SK-N-SH treated with all-trans-retinoic acid at 6 μM for 48 hours (cell line): Measurements from ENCODE around the gene VOPP1.
A peak's percentile ranks its signal among the peaks of the same experiment; 100 is the strongest.

Experiments
- ATAC-seq: fragments of 200-7000 bp; cut with Tn5 transposase; 3 replicates; pipeline ENCODE4 v1.9.1; 2020; ENCODE audit warnings: mild to moderate bottlenecking, moderate library complexity
- ARNTL ChIP-seq: fragments of 450-650 bp; formaldehyde crosslinking; IDR thresholded peaks from 2 replicates; pipeline ENCODE4 v1.5.0; 2020; ENCODE audit warnings: low read depth, mild to moderate bottlenecking, moderate library complexity, borderline replicate concordance
- CSDC2 ChIP-seq: fragments of 250-450 bp; sonication (Bioruptor Pico); IDR thresholded peaks from 2 replicates; pipeline ENCODE4 v1.5.0; 2020; ENCODE audit warnings: mild to moderate bottlenecking, moderate library complexity
- ESRRG ChIP-seq: fragments of 250-450 bp; sonication (Bioruptor Pico); IDR thresholded peaks from 2 replicates; pipeline ENCODE4 v1.6.1; 2021; ENCODE audit warnings: mild to moderate bottlenecking
- GLIS3 ChIP-seq: fragments of 250-450 bp; sonication (Bioruptor Pico); IDR thresholded peaks from 2 replicates; pipeline ENCODE4 v1.5.0; 2020; ENCODE audit warnings: mild to moderate bottlenecking, moderate library complexity
- ISL1 ChIP-seq: fragments of 250-450 bp; sonication (Bioruptor Pico); IDR thresholded peaks from 2 replicates; pipeline ENCODE4 v2.1.2; 2022; ENCODE audit warnings: mild to moderate bottlenecking, moderate library complexity
- OSR1 ChIP-seq: fragments of 250-450 bp; sonication (Bioruptor Pico); IDR thresholded peaks from 2 replicates; pipeline ENCODE4 v1.8.0; 2022; ENCODE audit warnings: moderate library complexity, mild to moderate bottlenecking, inconsistent platforms
- PPARA ChIP-seq: fragments of 250-450 bp; sonication (Bioruptor Pico); IDR thresholded peaks from 2 replicates; pipeline ENCODE4 v1.5.0; 2020; ENCODE audit warnings: mild to moderate bottlenecking, borderline replicate concordance
- RARB ChIP-seq: fragments of 250-450 bp; sonication (Bioruptor Pico); IDR thresholded peaks from 2 replicates; pipeline ENCODE4 v1.8.0; 2021; ENCODE audit warnings: mild to moderate bottlenecking, moderate library complexity
- SNAI2 ChIP-seq: fragments of 250-450 bp; sonication (Bioruptor Pico); IDR thresholded peaks from 2 replicates; pipeline ENCODE4 v1.5.0; 2020; ENCODE audit warnings: mild to moderate bottlenecking, moderate library complexity
- TCF4 ChIP-seq: fragments of 250-450 bp; sonication (Bioruptor Pico); IDR thresholded peaks from 2 replicates; pipeline ENCODE4 v1.8.0; 2021; ENCODE audit warnings: mild to moderate bottlenecking, moderate library complexity, borderline replicate concordance
- ZC3H10 ChIP-seq: fragments of 250-450 bp; sonication (Bioruptor Pico); IDR thresholded peaks from 2 replicates; pipeline ENCODE4 v1.5.1; 2021; ENCODE audit warnings: mild to moderate bottlenecking, moderate library complexity
- ZFP30 ChIP-seq: fragments of 450-650 bp; formaldehyde crosslinking; IDR thresholded peaks from 2 replicates; pipeline ENCODE4 v1.5.0; 2022; ENCODE audit warnings: mild to moderate bottlenecking, moderate library complexity
- ZNF565 ChIP-seq: fragments of 450-650 bp; formaldehyde crosslinking; conservative IDR thresholded peaks from 2 replicates; pipeline ENCODE4 v1.5.0; 2020; ENCODE audit warnings: low read depth, mild to moderate bottlenecking, moderate library complexity
- ZNF70 ChIP-seq: fragments of 450-650 bp; formaldehyde crosslinking; IDR thresholded peaks from 2 replicates; pipeline ENCODE4 v1.5.0; 2020; ENCODE audit warnings: mild to moderate bottlenecking, moderate library complexity
- TF ChIP-seq, protein P1 (sequence below): fragments of 250-450 bp; sonication (Bioruptor Pico); IDR thresholded peaks from 2 replicates; pipeline ENCODE4 v1.5.0; 2020; ENCODE audit warnings: mild to moderate bottlenecking, moderate library complexity
- TF ChIP-seq, protein P2 (sequence below): fragments of 250-450 bp; sonication (Bioruptor Pico); IDR thresholded peaks from 2 replicates; pipeline ENCODE4 v1.5.1; 2021; ENCODE audit warnings: mild to moderate bottlenecking, moderate library complexity
- TF ChIP-seq, protein P3 (sequence below): fragments of 250-450 bp; sonication (Bioruptor Pico); IDR thresholded peaks from 2 replicates; pipeline ENCODE4 v1.8.0; 2021; ENCODE audit warnings: low read depth, mild to moderate bottlenecking, moderate library complexity, borderline replicate concordance
- TF ChIP-seq, protein P4 (sequence below): fragments of 250-450 bp; sonication (Bioruptor Pico); IDR thresholded peaks from 2 replicates; pipeline ENCODE4 v1.5.1; 2020; ENCODE audit warnings: low read depth, mild to moderate bottlenecking, moderate library complexity
- TF ChIP-seq, protein P5 (sequence below): fragments of 250-450 bp; sonication (Bioruptor Pico); IDR thresholded peaks from 2 replicates; pipeline ENCODE4 v1.8.0; 2020; ENCODE audit warnings: mild to moderate bottlenecking, moderate library complexity, borderline replicate concordance

VOPP1 gene

GRCh38 chr7:55569269-55569663, 3.0 kb downstream of the VOPP1 start:
- no peak for ATAC-seq
- TF ChIP-seq RARB (CRISPR knock-in tag) (no peak), CSDC2 (CRISPR knock-in tag) (no peak), ESRRG (CRISPR knock-in tag) (no peak), OSR1 (no peak), PPARA (CRISPR knock-in tag) (no peak), ZC3H10 (no peak), SNAI2 (no peak)
- TF ChIP-seq, protein P1, sequence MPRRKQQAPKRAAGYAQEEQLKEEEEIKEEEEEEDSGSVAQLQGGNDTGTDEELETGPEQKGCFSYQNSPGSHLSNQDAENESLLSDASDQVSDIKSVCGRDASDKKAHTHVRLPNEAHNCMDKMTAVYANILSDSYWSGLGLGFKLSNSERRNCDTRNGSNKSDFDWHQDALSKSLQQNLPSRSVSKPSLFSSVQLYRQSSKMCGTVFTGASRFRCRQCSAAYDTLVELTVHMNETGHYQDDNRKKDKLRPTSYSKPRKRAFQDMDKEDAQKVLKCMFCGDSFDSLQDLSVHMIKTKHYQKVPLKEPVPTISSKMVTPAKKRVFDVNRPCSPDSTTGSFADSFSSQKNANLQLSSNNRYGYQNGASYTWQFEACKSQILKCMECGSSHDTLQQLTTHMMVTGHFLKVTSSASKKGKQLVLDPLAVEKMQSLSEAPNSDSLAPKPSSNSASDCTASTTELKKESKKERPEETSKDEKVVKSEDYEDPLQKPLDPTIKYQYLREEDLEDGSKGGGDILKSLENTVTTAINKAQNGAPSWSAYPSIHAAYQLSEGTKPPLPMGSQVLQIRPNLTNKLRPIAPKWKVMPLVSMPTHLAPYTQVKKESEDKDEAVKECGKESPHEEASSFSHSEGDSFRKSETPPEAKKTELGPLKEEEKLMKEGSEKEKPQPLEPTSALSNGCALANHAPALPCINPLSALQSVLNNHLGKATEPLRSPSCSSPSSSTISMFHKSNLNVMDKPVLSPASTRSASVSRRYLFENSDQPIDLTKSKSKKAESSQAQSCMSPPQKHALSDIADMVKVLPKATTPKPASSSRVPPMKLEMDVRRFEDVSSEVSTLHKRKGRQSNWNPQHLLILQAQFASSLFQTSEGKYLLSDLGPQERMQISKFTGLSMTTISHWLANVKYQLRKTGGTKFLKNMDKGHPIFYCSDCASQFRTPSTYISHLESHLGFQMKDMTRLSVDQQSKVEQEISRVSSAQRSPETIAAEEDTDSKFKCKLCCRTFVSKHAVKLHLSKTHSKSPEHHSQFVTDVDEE: no peak

GRCh38 chr7:55568613-55569268, 3.6 kb downstream of the VOPP1 start:
- ATAC-seq: peak; percentile 8; the same call in 1 of the 3 replicates
- TF ChIP-seq, protein P2, sequence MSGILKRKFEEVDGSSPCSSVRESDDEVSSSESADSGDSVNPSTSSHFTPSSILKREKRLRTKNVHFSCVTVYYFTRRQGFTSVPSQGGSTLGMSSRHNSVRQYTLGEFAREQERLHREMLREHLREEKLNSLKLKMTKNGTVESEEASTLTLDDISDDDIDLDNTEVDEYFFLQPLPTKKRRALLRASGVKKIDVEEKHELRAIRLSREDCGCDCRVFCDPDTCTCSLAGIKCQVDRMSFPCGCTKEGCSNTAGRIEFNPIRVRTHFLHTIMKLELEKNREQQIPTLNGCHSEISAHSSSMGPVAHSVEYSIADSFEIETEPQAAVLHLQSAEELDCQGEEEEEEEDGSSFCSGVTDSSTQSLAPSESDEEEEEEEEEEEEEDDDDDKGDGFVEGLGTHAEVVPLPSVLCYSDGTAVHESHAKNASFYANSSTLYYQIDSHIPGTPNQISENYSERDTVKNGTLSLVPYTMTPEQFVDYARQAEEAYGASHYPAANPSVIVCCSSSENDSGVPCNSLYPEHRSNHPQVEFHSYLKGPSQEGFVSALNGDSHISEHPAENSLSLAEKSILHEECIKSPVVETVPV: no peak
- no peak for TF ChIP-seq ARNTL (CRISPR knock-in tag)
- no peak for TF ChIP-seq ISL1
- no peak for TF ChIP-seq ZC3H10
- TF ChIP-seq, protein P3, sequence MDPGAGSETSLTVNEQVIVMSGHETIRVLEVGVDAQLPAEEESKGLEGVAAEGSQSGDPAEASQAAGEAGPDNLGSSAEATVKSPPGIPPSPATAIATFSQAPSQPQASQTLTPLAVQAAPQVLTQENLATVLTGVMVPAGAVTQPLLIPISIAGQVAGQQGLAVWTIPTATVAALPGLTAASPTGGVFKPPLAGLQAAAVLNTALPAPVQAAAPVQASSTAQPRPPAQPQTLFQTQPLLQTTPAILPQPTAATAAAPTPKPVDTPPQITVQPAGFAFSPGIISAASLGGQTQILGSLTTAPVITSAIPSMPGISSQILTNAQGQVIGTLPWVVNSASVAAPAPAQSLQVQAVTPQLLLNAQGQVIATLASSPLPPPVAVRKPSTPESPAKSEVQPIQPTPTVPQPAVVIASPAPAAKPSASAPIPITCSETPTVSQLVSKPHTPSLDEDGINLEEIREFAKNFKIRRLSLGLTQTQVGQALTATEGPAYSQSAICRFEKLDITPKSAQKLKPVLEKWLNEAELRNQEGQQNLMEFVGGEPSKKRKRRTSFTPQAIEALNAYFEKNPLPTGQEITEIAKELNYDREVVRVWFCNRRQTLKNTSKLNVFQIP (CRISPR knock-in tag): no peak
- TF ChIP-seq ZFP30: no peak

DNA sequence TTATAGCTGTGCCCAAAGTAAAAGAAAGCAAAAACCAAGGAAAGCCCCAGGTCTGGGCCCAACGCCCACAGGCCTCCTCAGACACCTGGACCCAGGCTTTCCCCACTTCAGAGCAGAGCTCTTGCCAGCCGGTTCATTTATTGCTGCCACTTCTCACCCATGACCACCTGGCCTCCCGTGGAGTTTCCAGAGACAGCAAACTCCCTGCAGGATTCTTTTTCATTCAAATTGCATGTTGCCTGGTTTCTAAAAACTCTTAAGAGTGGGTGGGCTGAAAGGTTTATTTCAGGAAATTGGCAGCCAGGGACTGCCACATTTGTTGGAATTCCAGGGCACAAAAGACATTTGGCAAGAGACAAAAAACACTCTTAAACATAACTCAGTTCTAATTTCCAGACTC, 4.7 kb downstream of the VOPP1 start:
- no peak for TF ChIP-seq ZC3H10
- TF ChIP-seq ZNF565 (CRISPR knock-in tag): no peak
- TF ChIP-seq GLIS3 (CRISPR knock-in tag): no peak
- TF ChIP-seq, protein P3 (CRISPR knock-in tag): no peak
- no peak for TF ChIP-seq ZNF70
- TF ChIP-seq, protein P4, sequence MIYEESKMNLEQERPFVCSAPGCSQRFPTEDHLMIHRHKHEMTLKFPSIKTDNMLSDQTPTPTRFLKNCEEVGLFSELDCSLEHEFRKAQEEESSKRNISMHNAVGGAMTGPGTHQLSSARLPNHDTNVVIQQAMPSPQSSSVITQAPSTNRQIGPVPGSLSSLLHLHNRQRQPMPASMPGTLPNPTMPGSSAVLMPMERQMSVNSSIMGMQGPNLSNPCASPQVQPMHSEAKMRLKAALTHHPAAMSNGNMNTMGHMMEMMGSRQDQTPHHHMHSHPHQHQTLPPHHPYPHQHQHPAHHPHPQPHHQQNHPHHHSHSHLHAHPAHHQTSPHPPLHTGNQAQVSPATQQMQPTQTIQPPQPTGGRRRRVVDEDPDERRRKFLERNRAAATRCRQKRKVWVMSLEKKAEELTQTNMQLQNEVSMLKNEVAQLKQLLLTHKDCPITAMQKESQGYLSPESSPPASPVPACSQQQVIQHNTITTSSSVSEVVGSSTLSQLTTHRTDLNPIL: no peak
- TF ChIP-seq, protein P5, sequence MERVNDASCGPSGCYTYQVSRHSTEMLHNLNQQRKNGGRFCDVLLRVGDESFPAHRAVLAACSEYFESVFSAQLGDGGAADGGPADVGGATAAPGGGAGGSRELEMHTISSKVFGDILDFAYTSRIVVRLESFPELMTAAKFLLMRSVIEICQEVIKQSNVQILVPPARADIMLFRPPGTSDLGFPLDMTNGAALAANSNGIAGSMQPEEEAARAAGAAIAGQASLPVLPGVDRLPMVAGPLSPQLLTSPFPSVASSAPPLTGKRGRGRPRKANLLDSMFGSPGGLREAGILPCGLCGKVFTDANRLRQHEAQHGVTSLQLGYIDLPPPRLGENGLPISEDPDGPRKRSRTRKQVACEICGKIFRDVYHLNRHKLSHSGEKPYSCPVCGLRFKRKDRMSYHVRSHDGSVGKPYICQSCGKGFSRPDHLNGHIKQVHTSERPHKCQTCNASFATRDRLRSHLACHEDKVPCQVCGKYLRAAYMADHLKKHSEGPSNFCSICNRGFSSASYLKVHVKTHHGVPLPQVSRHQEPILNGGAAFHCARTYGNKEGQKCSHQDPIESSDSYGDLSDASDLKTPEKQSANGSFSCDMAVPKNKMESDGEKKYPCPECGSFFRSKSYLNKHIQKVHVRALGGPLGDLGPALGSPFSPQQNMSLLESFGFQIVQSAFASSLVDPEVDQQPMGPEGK (CRISPR knock-in tag): no peak
- TF ChIP-seq OSR1: no peak
- no peak for TF ChIP-seq TCF4 (CRISPR knock-in tag)
- no peak for TF ChIP-seq PPARA (CRISPR knock-in tag)
- TF ChIP-seq, protein P2: no peak
- no peak for TF ChIP-seq RARB (CRISPR knock-in tag)
- ATAC-seq: no peak
